H1 (cell line): ENCODE measurements around the gene ARMH3. TPM values are rescaled to one million over a fixed set of nuclear protein-coding genes. Genes with fewer than 3 reads are reported as not detected.

Experiments used
- CTCF ChIA-PET: fragments of 300-600 bp; sonication (Branson Sonifier 250); formaldehyde crosslinking; loops from one replicate; lab custom pipeline; 2021; ENCODE audit not compliant: partially characterized antibody; lab: Charles Lee
- POLR2A ChIA-PET: fragments of 300-600 bp; sonication (Branson Sonifier 250); formaldehyde crosslinking; loops from one replicate; lab custom pipeline; 2021; ENCODE audit warnings: inconsistent platforms; ENCODE audit not compliant: partially characterized antibody; lab: Charles Lee
- DNase-seq, 2 experiments: peaks; one replicate each; pipeline versions ENCODE4 v3.0.0 to v3.0.0-alpha.2; 2010 to 2022; ENCODE audit warnings: low spot score in 2 of 2, low read depth in 1 of 2, mixed read lengths in 1 of 2
- FAIRE-seq: peaks from 2 replicates; lab custom pipeline; 2011; peaks lifted over from hg19 to GRCh38; lab: Jason Lieb, UNC
- H2AFZ ChIP-seq: 2 replicates; pipeline ENCODE4 v1.8.1; 2012; ENCODE audit warnings: low read length, inconsistent platforms
- H2AK5ac ChIP-seq: 2 replicates; pipeline ENCODE4 v1.6.1; 2013; ENCODE audit warnings: low read depth, low read length
- H2BK120ac ChIP-seq: replicated peaks from 2 replicates; pipeline ENCODE3; 2013; ENCODE audit warnings: low read depth, low read length, inconsistent platforms
- H2BK12ac ChIP-seq: 2 replicates; pipeline ENCODE4 v1.6.1; 2013; ENCODE audit warnings: low read depth, low read length
- H2BK15ac ChIP-seq: 2 replicates; pipeline ENCODE4 v1.6.1; 2013; ENCODE audit warnings: low read length
- H2BK20ac ChIP-seq: 2 replicates; pipeline ENCODE4 v1.6.1; 2013; ENCODE audit warnings: low read length
- H2BK5ac ChIP-seq: 2 replicates; pipeline ENCODE4 v1.6.1; 2013; ENCODE audit warnings: low read depth, low read length
- H3K14ac ChIP-seq: 2 replicates; pipeline ENCODE4 v1.6.1; 2013; ENCODE audit warnings: inconsistent platforms; ENCODE audit not compliant: insufficient read length
- H3K18ac ChIP-seq: 2 replicates; pipeline ENCODE4 v1.6.1; 2013; ENCODE audit warnings: low read length; ENCODE audit errors: extremely low read depth
- H3K23ac ChIP-seq: 2 replicates; pipeline ENCODE4 v1.6.1; 2013; ENCODE audit warnings: inconsistent platforms; ENCODE audit not compliant: insufficient read length
- H3K23me2 ChIP-seq: 2 replicates; pipeline ENCODE4 v1.6.1; 2013; ENCODE audit warnings: low read depth, low read length
- H3K27ac ChIP-seq: 2 replicates; pipeline ENCODE4 v1.6.1; 2011; ENCODE audit warnings: low read depth, low read length, inconsistent platforms
- H3K27me3 ChIP-seq, 4 experiments: replicated peaks in 1 of 4; 1 replicate in 1 of 4; 2 replicates in 3 of 4; pipeline versions ENCODE4 v1.6.1 to v1.8.1; 2011 to 2013; ENCODE audit warnings: low read length in 3 of 4, mild to moderate bottlenecking in 3 of 4, inconsistent platforms in 2 of 4, mixed read lengths in 2 of 4, moderate library complexity in 1 of 4; ENCODE audit not compliant: control insufficient read depth in 3 of 4, insufficient read depth in 3 of 4; ENCODE audit errors: extremely low read depth in 1 of 4
- H3K36me3 ChIP-seq, 4 experiments: 2 replicates each; pipeline versions ENCODE4 v1.6.1 to v1.8.1; 2011 to 2013; ENCODE audit warnings: mild to moderate bottlenecking in 4 of 4, low read length in 3 of 4, moderate library complexity in 2 of 4, control low read depth in 1 of 4, inconsistent platforms in 1 of 4; ENCODE audit not compliant: insufficient read depth in 4 of 4, control insufficient read depth in 2 of 4
- H3K4ac ChIP-seq: replicated peaks from 2 replicates; pipeline ENCODE3; 2013; ENCODE audit warnings: low read length, low read depth, mixed read lengths, inconsistent platforms; ENCODE audit not compliant: insufficient read length
- H3K4me1 ChIP-seq, 4 experiments: replicated peaks in 1 of 4; 1 replicate in 1 of 4; 2 replicates in 3 of 4; pipeline versions ENCODE4 v1.6.1 to v1.8.1; 2011 to 2013; ENCODE audit warnings: low read length in 3 of 4, inconsistent platforms in 2 of 4, mixed read lengths in 1 of 4; ENCODE audit not compliant: insufficient read depth in 4 of 4, control insufficient read depth in 3 of 4
- H3K4me2 ChIP-seq, 2 experiments: 2 replicates each; pipeline versions ENCODE4 v1.6.1 to v1.8.1; 2011 to 2013; ENCODE audit warnings: low read depth in 2 of 2, low read length in 2 of 2, control low read depth in 1 of 2, inconsistent platforms in 1 of 2, mild to moderate bottlenecking in 1 of 2; ENCODE audit not compliant: insufficient read depth in 1 of 2
- H3K4me3 ChIP-seq, 4 experiments: fragments of 200-600, 300-600 bp in 1 of 4; sonication (generic), shearing (Covaris generic), sonication (Bioruptor Twin) in 1 of 4; 2 replicates each; pipeline versions ENCODE4 v1.5.1 to v1.8.1; 2011 to 2016; ENCODE audit warnings: low read length in 4 of 4, low read depth in 3 of 4, control low read depth in 2 of 4, inconsistent platforms in 2 of 4, mild to moderate bottlenecking in 2 of 4, mixed read lengths in 1 of 4, moderate library complexity in 1 of 4; ENCODE audit not compliant: insufficient read depth in 2 of 4; ENCODE audit errors: extremely low read depth in 1 of 4
- H3K56ac ChIP-seq: replicated peaks from 2 replicates; pipeline ENCODE3; 2013; ENCODE audit warnings: low read depth, mild to moderate bottlenecking, mixed read lengths, low read length, inconsistent platforms; ENCODE audit not compliant: insufficient read length
- H3K79me1 ChIP-seq: 2 replicates; pipeline ENCODE4 v1.6.1; 2013; ENCODE audit warnings: low read depth, low read length, control low read depth
- H3K79me2 ChIP-seq, 2 experiments: 2 replicates each; pipeline versions ENCODE4 v1.6.1 to v1.8.1; 2012 to 2013; ENCODE audit warnings: low read length in 2 of 2, mild to moderate bottlenecking in 2 of 2, inconsistent platforms in 1 of 2; ENCODE audit not compliant: insufficient read depth in 2 of 2, control insufficient read depth in 1 of 2
- H3K9ac ChIP-seq, 4 experiments: replicated peaks in 1 of 4; 1 replicate in 1 of 4; 2 replicates in 3 of 4; pipeline versions ENCODE4 v1.6.1 to v1.8.1; 2011 to 2013; ENCODE audit warnings: low read depth in 3 of 4, low read length in 3 of 4, control low read depth in 2 of 4, mild to moderate bottlenecking in 2 of 4, moderate library complexity in 2 of 4, inconsistent platforms in 1 of 4; ENCODE audit errors: extremely low read depth in 1 of 4
- H3K9me3 ChIP-seq, 2 experiments: 2 replicates each; pipeline versions ENCODE4 v1.6.1 to v1.8.1; 2012 to 2013; ENCODE audit warnings: mild to moderate bottlenecking in 2 of 2, moderate library complexity in 2 of 2, control low read depth in 1 of 2, inconsistent platforms in 1 of 2, low read depth in 1 of 2, low read length in 1 of 2, mixed read lengths in 1 of 2; ENCODE audit not compliant: insufficient read depth in 2 of 2
- H4K20me1 ChIP-seq, 2 experiments: replicated peaks in 1 of 2; 2 replicates each; pipeline versions ENCODE3 to v1.8.1; 2011 to 2013; ENCODE audit warnings: inconsistent platforms in 2 of 2, low read length in 2 of 2, mild to moderate bottlenecking in 1 of 2; ENCODE audit not compliant: insufficient read depth in 2 of 2, control insufficient read depth in 1 of 2
- H4K5ac ChIP-seq: 2 replicates; pipeline ENCODE4 v1.6.1; 2013; ENCODE audit warnings: low read length, low read depth, mixed read lengths, inconsistent platforms; ENCODE audit not compliant: insufficient read length
- H4K8ac ChIP-seq: 2 replicates; pipeline ENCODE4 v1.8.0; 2013; ENCODE audit warnings: mild to moderate bottlenecking, moderate library complexity, low read length, inconsistent platforms; ENCODE audit not compliant: insufficient read depth; ENCODE audit errors: extremely low read depth
- H4K91ac ChIP-seq: replicated peaks from 2 replicates; pipeline ENCODE3; 2013; ENCODE audit warnings: low read length, mixed read lengths, inconsistent platforms; ENCODE audit not compliant: insufficient read length
- BACH1 ChIP-seq: IDR thresholded peaks from 2 replicates; pipeline ENCODE4 v1.6.1; 2012; ENCODE audit warnings: low read length, improper control_type of control experiment
- BCL11A ChIP-seq, 2 experiments: IDR thresholded peaks; one replicate each; pipeline ENCODE4 v1.6.1; 2011; ENCODE audit warnings: low read depth in 2 of 2, low read length in 2 of 2, mild to moderate bottlenecking in 2 of 2
- CEBPB ChIP-seq: IDR thresholded peaks from 2 replicates; pipeline ENCODE4 v1.6.1; 2012; ENCODE audit warnings: low read depth, low read length
- EZH2 ChIP-seq: fragments of 200-600 bp; sonication (generic); IDR thresholded peaks from 2 replicates; pipeline ENCODE4 v1.7.1; 2012; ENCODE audit warnings: low read depth, mild to moderate bottlenecking, moderate library complexity, low read length, inconsistent platforms; ENCODE audit not compliant: severe bottlenecking
- GABPA ChIP-seq: IDR thresholded peaks from 2 replicates; pipeline ENCODE4 v1.6.1; 2011; ENCODE audit warnings: mild to moderate bottlenecking, low read length, moderate library complexity, borderline replicate concordance; ENCODE audit not compliant: insufficient read depth
- KDM4A ChIP-seq: IDR thresholded peaks from one replicate; pipeline ENCODE4 v1.7.1; 2012; ENCODE audit warnings: low read depth, mild to moderate bottlenecking, moderate library complexity, low read length, inconsistent platforms; ENCODE audit not compliant: severe bottlenecking
- NRF1 ChIP-seq: IDR thresholded peaks from 2 replicates; pipeline ENCODE4 v1.6.1; 2011; ENCODE audit warnings: mild to moderate bottlenecking, low read depth, low read length, improper control_type of control experiment
- POLR2A ChIP-seq, 2 experiments: IDR thresholded peaks; 1 replicate in 1 of 2; 2 replicates in 1 of 2; pipeline ENCODE4 v1.6.1; 2011; ENCODE audit warnings: low read depth in 2 of 2, low read length in 2 of 2, mild to moderate bottlenecking in 2 of 2; ENCODE audit errors: control extremely low read depth in 1 of 2
- POU5F1 ChIP-seq: IDR thresholded peaks from 2 replicates; pipeline ENCODE4 v1.6.1; 2011; ENCODE audit warnings: low read depth, mild to moderate bottlenecking, low read length, moderate library complexity
- RAD21 ChIP-seq, 2 experiments: IDR thresholded peaks in 1 of 2; conservative IDR thresholded peaks in 1 of 2; 2 replicates each; pipeline ENCODE4 v1.6.1; 2011; ENCODE audit warnings: low read depth in 2 of 2, low read length in 2 of 2, improper control_type of control experiment in 1 of 2, inconsistent platforms in 1 of 2, mild to moderate bottlenecking in 1 of 2, moderate library complexity in 1 of 2
- SAP30 ChIP-seq: fragments of 300-600 bp; sonication (generic); IDR thresholded peaks from 2 replicates; pipeline ENCODE4 v1.7.1; 2012; ENCODE audit warnings: low read length, moderate library complexity, mild to moderate bottlenecking, inconsistent platforms; ENCODE audit not compliant: insufficient read depth, insufficient replicate concordance
- SP1 ChIP-seq: IDR thresholded peaks from 2 replicates; pipeline ENCODE4 v1.6.1; 2011; ENCODE audit warnings: low read depth, low read length
- TAF7 ChIP-seq: optimal IDR thresholded peaks from 2 replicates; pipeline ENCODE3; 2011; ENCODE audit warnings: low read depth, mild to moderate bottlenecking, inconsistent platforms, low read length, moderate library complexity, borderline replicate concordance
- YY1 ChIP-seq: IDR thresholded peaks from 2 replicates; pipeline ENCODE4 v1.6.1; 2011; ENCODE audit warnings: low read depth, mild to moderate bottlenecking, low read length
- WGBS, 2 experiments: shearing (Covaris generic) in 1 of 2; methylation state at CpG; one replicate each; pipeline versions ENCODE4 v1.1.6 to v1.1.7; 2013 to 2015; ENCODE audit warnings: low lambda C conversion rate in 2 of 2, mixed read lengths in 2 of 2, inconsistent platforms in 1 of 2, low coverage in 1 of 2, missing lambda C conversion rate in 1 of 2; ENCODE audit not compliant: insufficient replicate concordance in 2 of 2, insufficient coverage in 1 of 2, insufficient read length in 1 of 2; ENCODE audit errors: extremely low coverage in 1 of 2, missing lambda C conversion rate in 1 of 2; 5-methylcytosine and 5-hydroxymethylcytosine counted together
- polyA plus RNA-seq, 7 experiments: library from polyadenylated mRNA; depleted of rRNA in 3 of 7; stranded (reverse) in 5 of 7; unstranded in 2 of 7; fragments of >200 nt in 5 of 7; fragments of 200-250 nt in 2 of 7; gene quantifications; 1 replicate in 5 of 7; 2 replicates in 1 of 7; 4 replicates in 1 of 7; pipeline versions ENCODE4 v1.2.1 to v1.2.3, GENCODE V29; 2011 to 2013; ENCODE audit warnings: missing spikeins in 2 of 7, mixed read lengths in 2 of 7
- total RNA-seq: library from RNA; stranded (reverse); fragmentation: NEBNext Ultra II Directional; extraction: Animal tissue kit (Norgen Biotek cat#: 25700); gene quantifications from 2 replicates; pipeline ENCODE4 v1.2.1, GENCODE V29; 2021
- TF ChIP-seq, protein P1 (sequence below): IDR thresholded peaks from 2 replicates; pipeline ENCODE4 v1.6.1; 2012; ENCODE audit warnings: inconsistent platforms

ARMH3 gene
- total and polyA plus RNA-seq, 2 of the 8 experiments (the other 6 are each of a cell fraction or from before 2014, with no cell fraction given): 11.6 to 18.3 TPM

- Histone ChIP-seq H3K4me2 (no peak overlapping the region), H4K91ac (no peak overlapping the region), H3K9ac (no peak overlapping the region), H4K5ac (no peak overlapping the region), H3K4me3 (no peak overlapping the region), H2BK15ac (no peak overlapping the region), H3K4me1 (no peaks in the 10 kb centered on the region), H2BK5ac (no peak overlapping the region), H3K36me3 (no peaks in the 10 kb centered on the region), H2BK12ac (no peak overlapping the region), H2BK20ac (no peak overlapping the region), H3K14ac (no peak overlapping the region), H2AK5ac (no peak overlapping the region), H3K27me3 (no peaks in the 10 kb centered on the region), H4K20me1 (no peaks in the 10 kb centered on the region), H3K18ac (no peak overlapping the region), H3K56ac (no peak overlapping the region), H2AFZ (no peak overlapping the region), H3K23ac (no peak overlapping the region), H3K27ac (no peak overlapping the region), H3K79me1 (peaks cover 3% of the 10 kb centered on the region; the same call in 1 of the 2 replicates), H3K4ac (no peak overlapping the region), H3K79me2 (no peaks in the 10 kb centered on the region), H3K9me3 (no peaks in the 10 kb centered on the region), H4K8ac (no peak overlapping the region), H2BK120ac (no peak overlapping the region), H3K23me2 (no peaks in the 10 kb centered on the region)
- ChIA-PET CTCF (interaction anchor here (0.6 to 1.8 kb wide), 8 partner anchors 15 to 475 kb away, joined by 3 to 10 read pairs (median 4); no protein-coding TSS in a partner anchor), POLR2A (no interaction called here)
- DNase-seq (no peak), FAIRE-seq (no peak)
- WGBS, 2 experiments: 86% methylated on average over 1 of the region's 1 CpG; no CpG with 5 or more reads in 1 of the 2 experiments
- TF ChIP-seq GABPA (no peak), KDM4A (no peak), TAF7 (no peak), EZH2 (no peak), BCL11A (IDR thresholded peaks at IDR 0.05; ENCODE audit: low read depth in 2 of 2, low read length in 2 of 2) (no peak), YY1 (no peak), RAD21 (IDR thresholded peaks at IDR 0.05 in 1 of 2, conservative IDR thresholded peaks at IDR 0.05 in 1 of 2; ENCODE audit: low read depth in 2 of 2, low read length in 2 of 2) (no peak), BACH1 (no peak), SP1 (no peak), NRF1 (no peak), POLR2A (IDR thresholded peaks at IDR 0.05; ENCODE audit: control extremely low read depth in 1 of 2, low read depth in 2 of 2, low read length in 2 of 2) (no peak), CEBPB (no peak), SAP30 (no peak), POU5F1 (no peak)
- TF ChIP-seq, protein P1, sequence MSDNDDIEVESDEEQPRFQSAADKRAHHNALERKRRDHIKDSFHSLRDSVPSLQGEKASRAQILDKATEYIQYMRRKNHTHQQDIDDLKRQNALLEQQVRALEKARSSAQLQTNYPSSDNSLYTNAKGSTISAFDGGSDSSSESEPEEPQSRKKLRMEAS: no peak
These were observed 114.1 kb downstream of the ARMH3 start for GRCh38 chr10:101941871-101942270.
